GM12865 (cell line): ENCODE measurements around the gene ZCCHC24.

Source experiments
- DNase-seq: peaks from one replicate; pipeline ENCODE4 v3.0.0; 2010; ENCODE audit warnings: low read depth
- H3K4me3 ChIP-seq: 2 replicates; pipeline ENCODE4 v1.5.1; 2011; ENCODE audit warnings: mild to moderate bottlenecking, low read depth, low read length, control low read depth
- TF ChIP-seq, protein P1 (sequence below): IDR thresholded peaks from 2 replicates; pipeline ENCODE4 v1.5.1; 2011; ENCODE audit warnings: low read length, control low read depth, low read depth, inconsistent platforms; ENCODE audit not compliant: insufficient read depth; ENCODE audit errors: missing control alignments

The ZCCHC24 gene

DNA sequence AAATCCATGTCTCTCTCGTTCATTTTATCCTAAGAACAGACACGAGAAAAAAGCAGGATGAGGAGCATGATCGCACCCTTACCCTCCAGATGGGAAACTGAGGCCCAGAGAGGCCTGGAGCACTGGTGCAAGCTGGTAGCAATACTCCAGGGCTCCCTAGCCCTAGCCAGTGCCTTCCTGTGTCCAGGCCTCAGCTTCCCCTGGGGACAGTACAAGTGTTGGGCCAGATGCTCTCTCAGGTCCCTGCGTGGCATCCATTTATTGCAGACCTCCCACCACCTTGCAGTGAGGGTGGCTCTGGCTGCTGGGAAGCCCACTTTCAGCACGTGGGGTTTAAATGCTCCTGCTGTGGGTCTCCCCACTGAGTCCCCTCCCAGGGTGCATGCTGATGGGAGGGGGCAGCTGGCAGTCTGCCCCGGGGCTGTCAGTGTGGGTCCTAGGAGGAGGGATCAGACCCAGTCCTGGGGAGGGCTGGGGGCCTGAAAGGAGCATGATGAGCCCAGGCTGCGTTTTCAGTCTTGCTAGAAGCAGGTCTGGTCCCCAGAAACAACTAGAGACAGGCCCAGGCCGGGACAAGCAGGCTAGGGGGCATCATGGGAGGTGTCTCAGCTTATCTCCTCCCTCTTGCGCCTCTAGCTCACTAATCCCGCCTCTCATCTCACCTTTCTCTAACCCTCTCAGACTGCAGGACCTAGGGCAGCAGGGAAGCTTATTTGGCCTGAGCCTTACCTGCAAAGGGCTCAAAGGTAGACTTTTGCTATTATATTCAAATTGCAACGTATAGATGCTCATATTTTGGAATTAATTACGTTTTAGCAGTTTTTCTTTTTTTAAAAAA is 98.8 kb downstream of the ZCCHC24 start:
- TF ChIP-seq, protein P1, sequence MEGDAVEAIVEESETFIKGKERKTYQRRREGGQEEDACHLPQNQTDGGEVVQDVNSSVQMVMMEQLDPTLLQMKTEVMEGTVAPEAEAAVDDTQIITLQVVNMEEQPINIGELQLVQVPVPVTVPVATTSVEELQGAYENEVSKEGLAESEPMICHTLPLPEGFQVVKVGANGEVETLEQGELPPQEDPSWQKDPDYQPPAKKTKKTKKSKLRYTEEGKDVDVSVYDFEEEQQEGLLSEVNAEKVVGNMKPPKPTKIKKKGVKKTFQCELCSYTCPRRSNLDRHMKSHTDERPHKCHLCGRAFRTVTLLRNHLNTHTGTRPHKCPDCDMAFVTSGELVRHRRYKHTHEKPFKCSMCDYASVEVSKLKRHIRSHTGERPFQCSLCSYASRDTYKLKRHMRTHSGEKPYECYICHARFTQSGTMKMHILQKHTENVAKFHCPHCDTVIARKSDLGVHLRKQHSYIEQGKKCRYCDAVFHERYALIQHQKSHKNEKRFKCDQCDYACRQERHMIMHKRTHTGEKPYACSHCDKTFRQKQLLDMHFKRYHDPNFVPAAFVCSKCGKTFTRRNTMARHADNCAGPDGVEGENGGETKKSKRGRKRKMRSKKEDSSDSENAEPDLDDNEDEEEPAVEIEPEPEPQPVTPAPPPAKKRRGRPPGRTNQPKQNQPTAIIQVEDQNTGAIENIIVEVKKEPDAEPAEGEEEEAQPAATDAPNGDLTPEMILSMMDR, result no peak
- peak overlapping the region; percentile 32 for H3K4me3 ChIP-seq
- DNase-seq, result peak; percentile 24

DNA sequence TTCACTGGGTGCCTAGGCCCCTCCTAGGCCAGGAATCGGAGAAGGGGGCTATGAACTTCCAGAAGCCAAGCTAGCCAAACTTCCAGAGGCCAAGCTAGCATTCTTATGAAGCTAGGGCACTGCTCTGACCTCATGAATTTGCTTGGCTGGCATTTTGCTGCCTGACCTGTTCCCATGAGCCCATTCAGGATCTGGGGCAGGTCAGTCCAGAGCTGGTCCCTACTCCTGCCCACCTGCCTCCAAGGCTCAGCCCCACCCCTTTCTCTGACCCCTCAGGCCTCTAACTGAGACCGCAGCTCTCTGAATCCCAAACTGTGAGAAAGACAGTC is 99.4 kb downstream of the ZCCHC24 start:
- TF ChIP-seq, protein P1, result no peak
- no peak overlapping the region for H3K4me3 ChIP-seq
- no peak for DNase-seq

DNA sequence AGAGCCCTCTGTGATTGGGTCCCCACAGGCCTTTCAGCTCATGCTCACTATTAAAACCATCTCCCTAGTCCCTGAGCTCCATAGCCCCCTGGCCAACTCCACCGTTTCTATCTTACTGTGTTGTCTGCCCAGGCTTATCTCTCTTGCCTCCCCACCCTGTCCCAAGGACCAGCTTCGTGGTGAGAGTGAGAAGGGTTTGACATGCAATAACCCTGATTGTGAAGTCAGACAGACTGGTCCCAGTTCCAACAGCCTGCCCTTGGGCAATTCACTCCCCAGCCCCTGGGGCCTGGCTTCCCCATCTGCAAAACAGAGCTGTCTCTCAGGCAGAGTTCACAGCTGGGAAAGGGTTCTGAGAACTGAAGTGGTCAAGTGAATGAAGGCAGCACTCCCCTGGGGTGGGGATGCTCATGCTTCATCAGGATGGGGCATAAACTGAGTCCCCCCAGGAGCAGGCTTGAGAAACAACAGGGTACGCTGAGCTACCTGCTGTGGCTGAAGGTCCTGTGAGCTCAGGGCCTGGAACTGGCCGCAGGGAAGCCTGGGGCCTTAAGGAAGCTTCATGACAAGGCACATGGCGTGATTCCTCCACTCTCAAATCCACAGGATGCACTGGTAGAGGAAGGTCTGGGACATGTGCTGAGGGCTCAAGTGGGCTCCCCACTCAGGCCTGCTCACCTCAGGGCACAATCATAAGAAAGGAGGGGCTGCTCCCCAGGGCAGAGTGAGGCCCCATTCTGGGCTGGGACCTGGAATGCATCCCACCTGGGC is 100.0 kb downstream of the ZCCHC24 start:
- DNase-seq, result no peak
- no peak overlapping the region for H3K4me3 ChIP-seq
- TF ChIP-seq, protein P1, result no peak

DNA sequence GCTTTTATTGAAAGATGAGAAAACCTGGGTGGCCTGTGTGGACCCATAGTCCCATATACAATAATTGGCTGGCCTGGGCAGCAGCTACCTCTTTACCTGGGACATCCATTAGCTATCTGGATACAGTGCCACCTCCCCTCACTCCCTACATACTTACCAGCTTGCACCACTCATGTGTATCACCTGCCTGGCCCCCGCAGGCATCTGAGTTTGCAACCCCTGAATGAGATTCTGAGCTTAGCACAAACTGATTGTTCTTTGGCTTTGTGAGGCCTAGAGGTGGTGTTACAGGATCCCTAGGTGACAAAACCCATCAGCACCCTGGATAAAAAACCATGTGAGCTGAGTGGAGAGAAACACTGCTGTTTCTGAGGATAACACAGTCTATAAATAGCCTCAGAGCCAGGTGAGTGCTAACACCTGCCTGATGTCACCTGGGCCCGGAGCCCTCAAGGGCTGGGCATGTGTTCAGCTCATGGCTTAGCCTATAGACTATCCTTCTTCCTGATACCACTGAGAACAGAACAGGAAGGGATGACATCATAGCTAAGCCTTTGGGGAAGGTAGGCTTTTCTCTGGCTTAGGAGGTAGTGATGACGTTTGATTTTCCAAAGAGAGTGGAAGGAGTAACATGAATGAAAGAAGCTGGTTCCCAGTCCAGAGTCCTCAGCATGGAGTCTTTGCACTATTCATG is 100.8 kb downstream of the ZCCHC24 start:
- TF ChIP-seq, protein P1, result no peak
- H3K4me3 ChIP-seq, result no peak overlapping the region
- no peak for DNase-seq

DNA sequence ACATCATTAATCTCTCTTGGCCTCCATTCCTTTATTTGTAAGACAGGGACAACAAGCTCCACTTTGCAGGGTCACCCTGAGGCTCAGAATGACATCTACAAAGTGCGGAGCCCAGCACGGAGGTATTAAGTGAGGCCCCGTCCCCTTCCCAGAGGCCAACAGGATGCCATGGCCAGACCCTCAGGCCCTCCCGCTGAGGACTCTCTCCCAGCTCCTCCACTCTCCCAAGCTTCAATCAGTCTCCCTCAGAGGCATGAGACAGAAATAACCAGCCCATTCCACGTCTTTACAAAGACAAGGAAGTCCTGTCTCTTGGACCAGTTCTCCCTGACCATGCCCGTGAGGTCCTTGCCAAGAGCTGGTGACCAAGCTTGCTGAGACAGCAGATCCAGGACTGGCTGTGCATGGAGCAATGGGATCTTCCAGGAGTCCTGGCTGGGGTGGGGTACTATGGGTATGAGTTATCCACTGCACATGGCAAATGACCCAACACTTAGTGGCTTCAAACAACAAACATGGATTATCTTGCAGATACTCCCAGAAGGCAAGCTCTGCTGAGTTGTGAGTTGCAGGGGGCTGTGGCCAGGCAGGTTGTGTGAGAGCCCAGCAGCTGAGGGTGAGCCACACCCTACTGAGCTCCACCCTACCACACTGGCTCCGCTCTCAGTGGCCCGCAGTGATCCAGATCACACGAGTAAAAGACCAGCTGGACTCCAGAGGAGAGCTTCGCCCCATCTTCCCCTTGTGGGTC is 102.4 kb downstream of the ZCCHC24 start:
- TF ChIP-seq, protein P1, result no peak
- no peak for DNase-seq
- no peak overlapping the region for H3K4me3 ChIP-seq

DNA sequence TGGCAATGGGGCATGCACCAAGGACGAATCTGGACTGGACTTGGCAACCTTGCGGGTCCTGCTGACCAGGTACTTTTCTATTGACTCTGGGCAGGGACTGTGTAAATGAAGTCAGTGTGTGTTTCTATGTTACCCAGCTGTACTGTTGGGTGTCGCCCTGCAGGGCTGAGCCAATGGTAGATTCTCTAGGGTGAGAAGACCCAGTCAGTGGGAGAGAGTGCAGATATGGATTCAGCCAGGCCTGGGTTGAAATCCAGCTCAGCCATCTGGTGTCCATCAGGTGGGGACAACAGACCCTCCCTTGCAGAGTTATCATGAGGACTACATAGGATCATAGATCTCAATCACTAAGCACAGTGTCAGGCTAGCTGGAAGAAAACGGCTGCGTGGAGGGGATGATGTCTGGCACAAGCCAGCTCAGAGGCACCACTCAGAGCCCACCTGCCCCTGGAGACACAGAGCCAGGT is 103.1 kb downstream of the ZCCHC24 start:
- no peak overlapping the region for H3K4me3 ChIP-seq
- no peak for DNase-seq
- TF ChIP-seq, protein P1, result no peak
